GM19023 (cell line): ENCODE data around the gene METTL2A.
A peak's percentile ranks its signal among the peaks of the same experiment; 100 is the strongest.
"Not testable (repeated sequence)": the region's sequence is repeated elsewhere in the genome, so short reads cannot be mapped to it uniquely, and the experiment has no call there.

Experiments used
- ATAC-seq: cut with Tn5 transposase; IDR thresholded peaks from one replicate; pipeline ENCODE4 v1.9.1; 2021; ENCODE audit warnings: mild to moderate bottlenecking, moderate library complexity; ENCODE audit not compliant: unreplicated experiment

Gene METTL2A

DNA sequence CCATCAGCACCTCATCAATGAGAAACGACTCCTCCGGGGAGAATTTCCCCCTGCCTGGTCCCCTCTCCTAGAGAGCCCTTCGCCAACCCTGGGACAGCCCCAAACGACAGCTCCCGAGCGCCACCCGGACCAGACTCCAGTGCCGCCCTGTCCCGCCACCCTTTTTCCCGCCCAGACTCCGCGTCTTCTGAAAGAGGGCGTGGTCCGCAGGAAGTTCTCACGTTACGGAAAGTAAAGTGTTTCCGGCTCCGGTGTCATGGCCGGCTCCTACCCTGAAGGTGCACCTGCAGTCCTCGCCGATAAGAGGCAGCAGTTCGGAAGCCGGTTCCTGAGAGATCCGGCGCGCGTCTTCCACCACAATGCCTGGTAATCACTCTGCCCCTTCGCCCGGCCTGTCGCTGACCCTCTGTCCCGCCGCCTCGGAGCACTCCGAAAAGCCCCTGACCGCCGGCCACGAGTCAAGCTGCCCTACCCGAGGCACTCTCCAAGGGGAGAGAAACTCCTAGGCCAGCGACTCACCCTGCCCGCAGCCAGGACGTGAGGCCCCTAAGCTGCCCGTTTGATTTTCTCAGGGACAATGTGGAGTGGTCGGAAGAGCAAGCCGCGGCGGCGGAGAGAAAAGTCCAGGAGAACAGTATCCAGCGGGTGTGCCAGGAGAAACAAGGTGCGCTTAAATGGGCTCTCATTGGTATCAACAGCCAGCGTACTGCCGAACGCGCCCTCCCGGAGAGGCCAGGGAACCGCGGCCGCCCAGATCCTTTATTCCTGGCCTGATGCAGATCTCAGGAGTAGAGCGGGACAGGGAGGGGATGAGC is at the start of gene METTL2A:
Gene METTL2A (plus strand): TSS at position 251 of the 815 bp plus-strand sequence. CDS start 6 bp downstream, at position 257.
- peak; percentile 92 for ATAC-seq

DNA sequence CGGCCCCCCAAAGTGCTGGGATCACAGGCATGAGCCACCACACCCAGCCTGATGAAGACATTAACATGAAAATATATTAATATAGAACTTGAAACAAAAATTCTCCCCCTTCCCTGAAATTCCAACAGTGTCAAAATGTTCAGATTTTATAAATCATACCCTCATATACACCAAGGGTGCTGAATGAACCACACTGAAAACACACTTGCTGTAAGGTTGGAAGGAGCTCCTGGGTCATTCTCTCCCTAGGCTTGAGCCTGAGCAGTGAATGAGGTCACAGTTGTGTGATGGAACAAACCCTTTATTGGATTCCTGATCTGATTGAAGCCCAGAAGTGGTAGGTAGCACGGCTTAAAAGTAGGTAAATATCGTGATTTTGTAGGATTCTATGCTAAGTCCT is 43.4 kb upstream of the METTL2A start, which contains the start of gene EFCAB3:
Gene EFCAB3 (plus strand): TSS at position 301 of the 400 bp plus-strand sequence. CDS start 2,427 bp downstream, outside the sequence.
- no peak for ATAC-seq

GRCh38 chr17:62381561-62381960 is 42.1 kb upstream of the METTL2A start:
- ATAC-seq = no peak

GRCh38 chr17:62388856-62389255 is 34.8 kb upstream of the METTL2A start:
- ATAC-seq = no peak

DNA sequence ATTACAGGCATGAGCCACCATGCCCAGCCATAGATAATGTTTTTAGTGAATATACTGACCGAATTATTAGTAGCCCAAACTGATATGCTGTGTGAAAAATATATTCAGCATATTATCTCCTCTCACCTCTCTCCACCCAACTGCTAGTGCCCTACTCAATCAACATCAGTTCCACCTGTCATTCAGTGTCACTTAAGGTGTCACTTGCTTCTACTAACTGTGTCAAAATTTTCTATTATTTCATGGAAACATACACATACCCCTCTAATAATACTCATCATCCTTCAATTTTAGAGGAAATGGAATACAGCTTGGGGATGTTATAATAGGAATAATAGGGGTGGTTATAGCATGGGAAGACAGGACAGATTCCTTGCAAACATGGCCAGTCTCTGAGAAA is 30.8 kb upstream of the METTL2A start:
- ATAC-seq = no peak

- no peak for ATAC-seq
These were observed 24.8 kb upstream of the METTL2A start for GRCh38 chr17:62398891-62399290.

DNA sequence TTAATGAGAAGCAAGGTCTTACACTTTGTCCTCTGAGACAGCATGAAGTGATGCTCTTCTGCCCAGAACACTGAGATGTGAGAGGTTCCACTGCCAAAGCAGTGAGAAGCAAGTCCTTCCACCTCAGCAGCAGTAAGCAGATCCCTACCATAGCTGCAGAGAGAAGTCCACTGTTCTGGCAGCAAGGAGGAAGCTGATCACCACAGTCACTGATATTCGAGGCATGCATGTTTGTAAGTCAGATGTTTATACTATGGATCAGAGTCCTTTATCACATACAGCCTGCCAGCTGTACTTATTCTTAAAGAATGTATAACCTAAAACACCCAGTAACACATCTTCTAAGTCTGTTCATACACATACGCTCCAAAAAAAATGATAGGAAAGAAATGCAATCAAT is 18.2 kb upstream of the METTL2A start:
- no peak for ATAC-seq

DNA sequence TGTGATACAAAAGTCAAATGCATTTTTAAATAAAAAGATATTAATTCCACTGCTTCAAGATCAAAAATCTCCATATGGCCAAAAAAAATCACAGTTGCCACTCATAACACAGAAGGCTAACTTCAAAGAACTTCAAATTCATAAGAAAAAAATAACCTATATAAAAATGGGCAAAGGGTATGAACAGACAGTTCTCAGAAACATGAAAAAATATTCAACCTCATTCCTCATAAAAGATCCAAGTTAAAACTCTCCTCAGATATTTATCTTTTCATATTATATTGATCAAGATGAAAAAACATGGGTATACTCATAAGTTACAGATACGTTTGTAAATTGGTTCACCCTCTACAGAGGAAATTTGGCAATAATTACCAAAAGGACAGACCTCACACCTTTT is 10.6 kb upstream of the METTL2A start:
- ATAC-seq = not testable (repeated sequence)

DNA sequence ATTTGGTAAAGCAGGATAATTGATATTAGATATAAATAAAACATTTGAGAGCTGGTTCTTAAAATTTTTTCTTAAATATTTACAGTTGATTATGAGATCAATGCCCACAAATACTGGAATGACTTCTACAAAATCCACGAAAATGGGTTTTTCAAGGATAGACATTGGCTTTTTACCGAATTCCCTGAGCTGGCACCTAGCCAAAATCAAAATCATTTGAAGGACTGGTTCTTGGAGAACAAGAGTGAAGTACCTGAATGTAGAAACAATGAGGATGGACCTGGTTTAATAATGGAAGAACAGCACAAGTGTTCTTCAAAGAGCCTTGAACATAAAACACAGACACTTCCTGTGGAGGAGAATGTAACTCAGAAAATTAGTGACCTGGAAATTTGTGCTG is 2.5 kb downstream of the METTL2A start:
- ATAC-seq = not testable (repeated sequence)

GRCh38 chr17:62435251-62435650 is 11.6 kb downstream of the METTL2A start:
- ATAC-seq = not testable (repeated sequence)

DNA sequence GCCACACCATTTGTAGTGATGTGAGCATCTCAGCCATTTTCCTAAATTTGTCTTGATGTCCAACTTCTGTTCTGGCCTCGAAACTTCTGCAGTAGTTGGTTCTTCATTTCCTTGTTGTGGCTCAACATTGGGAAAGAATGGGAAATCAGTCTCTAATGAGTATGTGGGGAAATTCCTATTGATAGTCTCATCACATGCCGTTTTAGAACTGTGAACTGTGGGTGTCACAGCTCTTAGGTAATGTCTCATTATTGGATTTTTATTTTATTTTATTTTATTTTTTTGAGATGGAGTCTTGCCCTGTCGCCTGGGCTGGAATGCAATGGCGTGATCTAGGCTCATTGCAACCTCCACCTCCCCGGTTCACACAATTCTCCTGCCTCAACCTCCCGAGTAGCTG is 17.5 kb downstream of the METTL2A start:
- not testable (repeated sequence) for ATAC-seq

DNA sequence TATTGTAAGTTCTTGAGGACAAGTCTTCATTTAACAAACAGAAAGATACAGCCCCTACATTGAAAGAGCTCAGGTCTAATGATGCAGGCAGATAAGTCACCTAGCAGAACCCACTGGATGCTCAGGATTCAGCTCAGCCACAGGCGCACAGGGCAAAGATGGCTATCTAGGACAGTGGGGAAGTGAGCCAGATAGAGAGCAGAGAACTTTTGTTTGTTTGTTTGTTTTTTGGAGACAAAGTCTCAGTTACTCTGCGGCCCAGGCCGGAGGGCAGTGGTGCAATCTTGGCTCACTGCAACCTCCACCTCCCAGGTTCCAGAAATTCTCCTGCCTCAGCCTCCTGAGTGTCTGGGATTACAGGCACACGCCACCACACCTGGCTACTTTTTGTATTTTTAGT is 20.4 kb downstream of the METTL2A start:
- ATAC-seq = no peak

DNA sequence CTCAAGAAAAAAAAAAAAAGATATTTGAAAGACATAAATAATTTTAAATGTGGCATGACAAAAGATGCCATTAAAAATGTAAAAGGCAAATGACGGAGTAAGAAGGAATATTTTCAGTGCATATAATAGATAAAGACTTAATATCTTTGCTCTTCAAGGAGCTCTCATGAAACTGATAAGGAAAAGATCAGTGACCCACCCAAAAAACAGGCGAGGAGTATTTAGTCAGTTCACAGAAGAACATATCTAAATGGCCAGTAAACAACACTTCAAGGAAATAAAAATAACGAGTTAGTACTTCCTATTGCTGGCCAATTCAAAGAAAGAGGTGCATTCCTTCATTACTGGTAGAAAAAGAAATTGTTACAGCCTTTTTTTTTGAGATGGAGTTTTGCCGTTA is 22.1 kb downstream of the METTL2A start:
- not testable (repeated sequence) for ATAC-seq

DNA sequence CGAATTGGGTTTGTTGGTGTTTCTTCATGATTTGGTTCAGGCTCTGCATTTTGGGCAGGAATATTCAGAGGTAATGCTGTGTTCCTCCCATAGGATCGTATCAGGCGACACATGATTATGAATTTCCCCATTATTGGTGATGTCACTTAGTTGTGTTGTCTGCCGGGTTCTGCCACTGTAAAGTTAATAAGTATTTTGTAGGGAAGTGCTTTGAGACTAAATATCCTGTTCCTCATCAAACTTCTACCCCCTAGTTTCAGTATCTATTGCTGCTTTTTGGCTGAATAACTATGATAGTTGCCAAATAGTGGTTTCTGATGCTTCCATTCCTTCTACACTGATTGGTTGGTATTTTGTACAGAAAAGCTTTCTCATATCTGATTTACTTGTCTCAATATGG is 28.5 kb downstream of the METTL2A start:
- not testable (repeated sequence) for ATAC-seq

GRCh38 chr17:62453041-62453440 is 29.3 kb downstream of the METTL2A start:
- ATAC-seq = not testable (repeated sequence)

DNA sequence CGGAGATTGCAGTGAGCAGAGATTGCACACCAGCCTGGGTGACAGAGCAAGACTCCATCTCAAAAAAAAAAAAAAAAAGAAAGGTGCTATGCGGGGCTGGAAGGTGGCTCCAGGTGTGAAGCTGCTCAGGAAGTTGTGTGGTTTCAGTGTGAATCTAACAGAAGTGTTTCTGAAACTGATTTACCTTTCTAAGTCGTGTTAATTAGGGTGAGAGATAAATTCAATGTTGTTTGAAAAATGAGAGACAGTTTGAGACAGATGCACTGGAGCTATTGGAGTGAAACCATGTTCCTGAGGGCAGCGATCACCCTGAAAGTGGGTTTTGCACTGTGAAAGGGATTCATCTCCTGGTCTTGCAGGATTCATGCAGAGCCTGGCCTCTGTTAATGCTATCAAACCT is 30.0 kb downstream of the METTL2A start:
- not testable (repeated sequence) for ATAC-seq

DNA sequence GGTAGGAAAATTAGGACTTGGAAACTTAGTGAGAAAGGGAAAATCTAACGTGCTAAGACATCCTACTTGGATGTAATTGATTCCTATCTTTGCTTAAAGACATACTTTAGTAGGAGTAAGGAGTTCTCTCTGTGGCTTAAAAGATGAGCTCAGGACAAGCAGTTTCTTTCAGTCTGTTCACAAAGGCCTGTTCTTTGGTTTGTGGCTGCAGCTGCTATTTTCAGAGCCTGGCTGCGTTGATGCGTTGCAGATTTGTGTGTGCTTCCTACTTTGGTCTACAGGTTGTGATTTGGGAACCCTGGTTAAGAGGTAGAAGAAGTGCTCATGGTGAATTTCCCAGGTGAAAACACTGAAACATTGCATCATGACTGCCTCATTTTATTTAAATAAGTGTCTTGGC is 30.4 kb downstream of the METTL2A start:
- not testable (repeated sequence) for ATAC-seq

- ATAC-seq = no peak
These were observed 32.3 kb downstream of the METTL2A start for GRCh38 chr17:62456016-62456415.

GRCh38 chr17:62458483-62458882 is 34.8 kb downstream of the METTL2A start:
- not testable (repeated sequence) for ATAC-seq

GRCh38 chr17:62464422-62464821 is 40.7 kb downstream of the METTL2A start:
- ATAC-seq = not testable (repeated sequence)

DNA sequence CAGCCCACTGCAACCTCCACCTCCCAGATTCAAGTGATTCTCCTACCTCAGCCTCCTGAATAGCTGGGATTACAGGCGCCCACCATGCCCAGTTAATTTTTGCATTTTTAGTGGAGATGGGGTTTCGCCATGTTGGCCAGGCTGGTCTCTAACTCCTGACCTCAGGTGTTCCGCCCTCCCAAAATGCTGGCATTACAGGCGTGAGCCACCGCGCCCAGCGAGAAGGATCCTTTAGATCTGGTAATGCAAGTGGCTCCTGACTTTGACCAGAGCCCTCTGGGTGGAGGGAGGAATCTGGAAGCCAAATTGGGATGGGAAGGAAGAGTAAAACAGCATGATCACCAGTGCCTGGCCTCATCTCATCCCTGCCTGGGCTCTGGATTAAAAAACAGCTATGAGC is 41.6 kb downstream of the METTL2A start:
- not testable (repeated sequence) for ATAC-seq

GRCh38 chr17:62470666-62471379 is 47.1 kb downstream of the METTL2A start:
- ATAC-seq = not testable (repeated sequence)
